ENCODE measurements around the gene TRIM62.

Gene TRIM62

DNA sequence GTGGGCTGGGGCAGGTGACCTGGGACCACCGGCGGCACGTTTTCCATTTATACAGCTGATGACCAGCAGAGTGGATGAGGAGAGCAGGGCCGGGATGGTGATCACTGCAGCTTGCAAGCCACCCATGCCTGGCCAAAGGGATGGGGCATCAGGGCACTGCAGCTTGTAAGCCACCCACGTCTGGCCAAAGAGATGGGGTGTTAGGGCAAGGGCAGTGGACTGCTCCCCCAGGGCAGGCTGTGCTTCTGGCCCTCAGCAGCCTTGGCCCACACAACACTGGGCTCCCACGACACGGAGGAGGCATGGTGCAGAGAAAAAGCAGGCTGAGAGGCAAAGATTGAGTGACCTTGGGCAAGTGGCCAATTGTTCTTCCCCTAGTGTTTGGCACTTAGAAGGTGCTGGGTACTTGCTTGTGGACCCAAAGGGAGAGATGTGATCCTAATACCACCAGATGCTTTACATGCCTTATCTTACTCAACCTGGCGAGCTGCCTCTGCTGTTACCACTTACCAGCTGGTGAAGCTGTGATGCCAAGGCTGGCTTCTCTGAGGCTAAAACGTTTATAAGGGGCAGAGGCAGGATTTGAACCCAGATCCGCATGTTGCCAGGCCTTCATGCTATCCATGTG lies 48.3 kb downstream of the TRIM62 start:
- H3K4me3 ChIP-seq (ENCODE audit: low read depth, low read length): no peak overlapping the region
- DNase-seq (ENCODE audit: low read depth): no peak
- in situ Hi-C loops (cut with HindIII; ENCODE audit: low sequenced_read_pairs): no loop called here
- TF ChIP-seq, protein P1, sequence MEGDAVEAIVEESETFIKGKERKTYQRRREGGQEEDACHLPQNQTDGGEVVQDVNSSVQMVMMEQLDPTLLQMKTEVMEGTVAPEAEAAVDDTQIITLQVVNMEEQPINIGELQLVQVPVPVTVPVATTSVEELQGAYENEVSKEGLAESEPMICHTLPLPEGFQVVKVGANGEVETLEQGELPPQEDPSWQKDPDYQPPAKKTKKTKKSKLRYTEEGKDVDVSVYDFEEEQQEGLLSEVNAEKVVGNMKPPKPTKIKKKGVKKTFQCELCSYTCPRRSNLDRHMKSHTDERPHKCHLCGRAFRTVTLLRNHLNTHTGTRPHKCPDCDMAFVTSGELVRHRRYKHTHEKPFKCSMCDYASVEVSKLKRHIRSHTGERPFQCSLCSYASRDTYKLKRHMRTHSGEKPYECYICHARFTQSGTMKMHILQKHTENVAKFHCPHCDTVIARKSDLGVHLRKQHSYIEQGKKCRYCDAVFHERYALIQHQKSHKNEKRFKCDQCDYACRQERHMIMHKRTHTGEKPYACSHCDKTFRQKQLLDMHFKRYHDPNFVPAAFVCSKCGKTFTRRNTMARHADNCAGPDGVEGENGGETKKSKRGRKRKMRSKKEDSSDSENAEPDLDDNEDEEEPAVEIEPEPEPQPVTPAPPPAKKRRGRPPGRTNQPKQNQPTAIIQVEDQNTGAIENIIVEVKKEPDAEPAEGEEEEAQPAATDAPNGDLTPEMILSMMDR (IDR thresholded peaks at IDR 0.05; ENCODE audit: low read depth, low read length, missing control alignments): no peak

DNA sequence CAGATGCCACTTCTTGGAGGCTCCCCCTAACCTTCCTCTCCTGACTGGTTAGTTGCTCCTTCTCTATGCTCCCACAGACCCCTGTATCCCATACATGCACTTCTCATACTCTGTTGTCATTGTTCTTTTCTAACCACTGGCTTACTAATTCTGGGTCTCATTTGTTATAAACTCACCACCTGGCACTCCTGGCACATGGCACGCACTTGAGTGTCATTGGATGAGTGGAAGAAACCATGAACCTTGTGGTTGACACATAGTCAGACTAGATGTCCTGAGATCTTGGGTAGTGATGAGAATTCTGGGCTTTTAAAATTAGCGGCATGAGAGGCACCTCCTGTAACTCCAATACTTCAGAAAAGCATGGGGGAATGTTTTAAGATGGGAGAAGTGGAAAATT lies 49.3 kb downstream of the TRIM62 start:
- DNase-seq (ENCODE audit: low read depth): no peak
- TF ChIP-seq, protein P1 (IDR thresholded peaks at IDR 0.05; ENCODE audit: low read depth, low read length, missing control alignments): no peak
- no peak overlapping the region for H3K4me3 ChIP-seq (ENCODE audit: low read depth, low read length)
- in situ Hi-C loops (cut with HindIII; ENCODE audit: low sequenced_read_pairs): no loop called here

DNA sequence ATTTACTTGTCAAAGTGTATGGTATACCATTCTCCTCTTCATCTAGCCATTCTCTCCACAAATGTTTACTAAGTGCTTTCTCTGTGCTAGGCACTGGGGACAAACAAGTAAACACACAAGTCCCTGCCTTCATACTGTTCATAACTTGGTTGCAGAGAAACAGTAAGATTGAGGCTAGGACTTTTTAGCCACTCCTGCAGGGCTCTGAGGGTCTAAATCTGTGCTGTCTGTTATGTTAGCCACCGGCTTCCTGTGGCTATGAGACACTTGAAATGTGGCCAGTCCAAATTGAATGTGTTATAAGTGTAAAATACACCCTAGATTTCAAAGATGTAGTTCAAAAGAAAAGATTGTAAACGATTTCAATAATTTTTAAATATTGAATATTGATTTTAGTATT lies 50.7 kb downstream of the TRIM62 start:
- DNase-seq (ENCODE audit: low read depth): no peak
- no peak overlapping the region for H3K4me3 ChIP-seq (ENCODE audit: low read depth, low read length)
- TF ChIP-seq, protein P1 (IDR thresholded peaks at IDR 0.05; ENCODE audit: low read depth, low read length, missing control alignments): no peak
- in situ Hi-C loops (cut with HindIII; ENCODE audit: low sequenced_read_pairs): no loop called here

DNA sequence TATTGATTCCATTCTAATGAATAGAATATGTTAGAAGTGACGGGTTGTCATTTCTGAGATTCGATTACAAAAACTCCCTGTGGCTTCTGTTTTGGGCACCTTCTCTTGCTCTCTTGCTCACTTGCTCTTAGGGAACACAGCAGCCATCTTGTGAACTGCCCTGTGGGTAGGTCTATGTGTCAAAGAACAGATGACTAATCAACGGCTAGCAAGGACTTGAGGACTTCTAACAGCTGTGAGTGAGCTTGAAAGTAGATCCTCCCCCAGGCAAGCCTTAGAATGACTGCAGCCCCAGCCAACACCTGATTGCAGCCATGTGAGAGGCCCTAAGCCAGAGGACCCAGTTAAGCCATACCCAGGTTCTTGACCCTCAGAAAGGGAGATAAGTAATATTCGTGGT lies 51.5 kb downstream of the TRIM62 start:
- TF ChIP-seq, protein P1 (IDR thresholded peaks at IDR 0.05; ENCODE audit: low read depth, low read length, missing control alignments): no peak
- in situ Hi-C loops (cut with HindIII; ENCODE audit: low sequenced_read_pairs): no loop called here
- H3K4me3 ChIP-seq (ENCODE audit: low read depth, low read length): no peak overlapping the region
- no peak for DNase-seq (ENCODE audit: low read depth)

DNA sequence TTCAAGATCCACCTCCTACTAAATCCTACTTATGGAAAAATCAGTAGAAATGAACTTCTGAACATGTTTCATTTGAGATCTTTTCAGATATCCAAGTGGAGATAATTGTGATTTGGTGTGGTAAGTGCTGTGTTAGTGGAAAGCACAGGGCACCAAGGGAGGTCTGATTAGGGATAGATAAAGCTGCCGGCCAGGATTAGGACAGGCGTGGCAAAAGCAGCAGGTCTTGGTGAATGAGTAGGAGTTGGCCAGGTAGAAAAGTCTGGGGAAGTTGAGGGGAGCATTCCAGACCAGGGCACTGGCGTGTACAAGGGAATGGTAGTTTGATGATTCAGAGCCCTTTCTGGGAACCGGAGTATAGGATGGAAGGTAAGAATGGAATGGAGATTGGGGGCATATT lies 53.1 kb downstream of the TRIM62 start:
- H3K4me3 ChIP-seq (ENCODE audit: low read depth, low read length): no peak overlapping the region
- TF ChIP-seq, protein P1 (IDR thresholded peaks at IDR 0.05; ENCODE audit: low read depth, low read length, missing control alignments): no peak
- in situ Hi-C loops (cut with HindIII; ENCODE audit: low sequenced_read_pairs): no loop called here
- no peak for DNase-seq (ENCODE audit: low read depth)

DNA sequence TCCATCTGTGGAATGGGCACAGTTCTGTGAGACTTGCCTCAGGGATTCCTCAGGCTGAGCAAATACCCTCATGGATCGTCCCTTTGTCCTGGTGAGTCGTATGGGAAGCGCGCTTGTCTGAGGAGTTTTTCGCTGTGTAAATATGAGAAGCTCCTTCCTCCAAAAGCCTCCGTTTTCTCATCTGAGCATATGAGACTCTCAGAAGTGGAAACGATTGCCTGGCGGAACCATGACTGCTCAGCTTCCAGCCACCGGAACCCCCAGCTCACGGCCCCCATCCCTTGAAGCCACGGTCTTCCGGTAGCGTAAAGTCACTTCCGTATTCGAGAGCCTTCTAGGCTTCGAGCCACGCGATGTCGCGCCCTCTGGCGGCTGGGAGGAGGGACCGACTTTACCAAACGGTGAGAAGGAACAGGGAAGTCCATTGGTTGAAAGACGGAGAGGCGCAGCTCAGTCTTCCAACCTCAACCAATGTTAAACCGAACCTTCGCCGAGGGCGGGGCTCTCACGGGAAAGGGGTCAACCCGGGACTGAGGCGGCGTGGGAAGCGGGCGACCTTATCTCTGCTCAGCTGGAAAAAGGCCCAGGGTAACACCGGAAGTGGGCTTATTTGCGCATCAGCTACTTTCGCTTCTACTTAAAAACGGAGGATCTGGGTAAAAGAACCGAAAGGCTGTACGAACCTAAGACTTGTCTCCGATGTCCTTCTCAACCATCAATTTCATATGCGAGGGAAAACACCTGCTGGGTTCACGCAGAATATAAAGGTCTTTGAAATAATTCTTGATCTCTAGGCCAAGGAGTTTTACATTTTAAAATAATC lies 54.6 kb downstream of the TRIM62 start:
- TF ChIP-seq, protein P1 (IDR thresholded peaks at IDR 0.05; ENCODE audit: low read depth, low read length, missing control alignments): peak; percentile 96
- in situ Hi-C loops (cut with HindIII; ENCODE audit: low sequenced_read_pairs): no loop called here

More for the DNA sequence above, 54.6 kb downstream of the TRIM62 start:
- DNase-seq (ENCODE audit: low read depth): peak; percentile 99
- peak overlapping the region; percentile 84 for H3K4me3 ChIP-seq (ENCODE audit: low read depth, low read length)

All from astrocyte of the cerebellum (primary cell).